GM12878 (cell line): ENCODE data around the gene SCLY.

Experiments
- EP300 ChIP-seq, 2 experiments: fragments of 150-350 bp in 1 of 2; IDR thresholded peaks; 2 replicates each; pipeline ENCODE4 v1.6.1; 2011 to 2012; ENCODE audit warnings: low read depth in 2 of 2, low read length in 2 of 2, borderline replicate concordance in 1 of 2, improper control_type of control experiment in 1 of 2, inconsistent platforms in 1 of 2; ENCODE audit not compliant: control insufficient read depth in 1 of 2
- NR2C2 ChIP-seq: IDR thresholded peaks from 2 replicates; pipeline ENCODE4 v1.6.1; 2011; ENCODE audit warnings: borderline replicate concordance, low read depth; ENCODE audit not compliant: control insufficient read depth, insufficient read length
- POLR2A ChIP-seq: IDR thresholded peaks from 2 replicates; pipeline ENCODE4 v1.6.1; 2011; ENCODE audit warnings: low read depth, mild to moderate bottlenecking, low read length
- TAF1 ChIP-seq: IDR thresholded peaks from 2 replicates; pipeline ENCODE4 v1.6.1; 2011; ENCODE audit warnings: mild to moderate bottlenecking, low read depth, low read length, borderline replicate concordance
- ZNF274 ChIP-seq: IDR thresholded peaks from one replicate; pipeline ENCODE4 v1.8.0; 2011; ENCODE audit not compliant: insufficient read length, insufficient read depth
- TF ChIP-seq, protein P1 (sequence below), 3 experiments: IDR thresholded peaks in 2 of 3; conservative IDR thresholded peaks in 1 of 3; 2 replicates each; pipeline ENCODE4 v1.5.1; 2011; ENCODE audit warnings: low read depth in 3 of 3, low read length in 3 of 3, mild to moderate bottlenecking in 3 of 3, control low read depth in 2 of 3, moderate library complexity in 2 of 3, inconsistent platforms in 1 of 3, mixed read lengths in 1 of 3; ENCODE audit not compliant: control insufficient read depth in 2 of 3, insufficient read depth in 1 of 3; ENCODE audit errors: extremely low read depth in 1 of 3
- TF ChIP-seq, protein P2 (sequence below): fragments of 450-650 bp; IDR thresholded peaks from 2 replicates; pipeline ENCODE4 v1.6.1; 2017; ENCODE audit warnings: mild to moderate bottlenecking, moderate library complexity
- TF ChIP-seq, protein P3 (sequence below): fragments of 450-650 bp; IDR thresholded peaks from 2 replicates; pipeline ENCODE4 v1.6.1; 2016; ENCODE audit warnings: mild to moderate bottlenecking

DNA sequence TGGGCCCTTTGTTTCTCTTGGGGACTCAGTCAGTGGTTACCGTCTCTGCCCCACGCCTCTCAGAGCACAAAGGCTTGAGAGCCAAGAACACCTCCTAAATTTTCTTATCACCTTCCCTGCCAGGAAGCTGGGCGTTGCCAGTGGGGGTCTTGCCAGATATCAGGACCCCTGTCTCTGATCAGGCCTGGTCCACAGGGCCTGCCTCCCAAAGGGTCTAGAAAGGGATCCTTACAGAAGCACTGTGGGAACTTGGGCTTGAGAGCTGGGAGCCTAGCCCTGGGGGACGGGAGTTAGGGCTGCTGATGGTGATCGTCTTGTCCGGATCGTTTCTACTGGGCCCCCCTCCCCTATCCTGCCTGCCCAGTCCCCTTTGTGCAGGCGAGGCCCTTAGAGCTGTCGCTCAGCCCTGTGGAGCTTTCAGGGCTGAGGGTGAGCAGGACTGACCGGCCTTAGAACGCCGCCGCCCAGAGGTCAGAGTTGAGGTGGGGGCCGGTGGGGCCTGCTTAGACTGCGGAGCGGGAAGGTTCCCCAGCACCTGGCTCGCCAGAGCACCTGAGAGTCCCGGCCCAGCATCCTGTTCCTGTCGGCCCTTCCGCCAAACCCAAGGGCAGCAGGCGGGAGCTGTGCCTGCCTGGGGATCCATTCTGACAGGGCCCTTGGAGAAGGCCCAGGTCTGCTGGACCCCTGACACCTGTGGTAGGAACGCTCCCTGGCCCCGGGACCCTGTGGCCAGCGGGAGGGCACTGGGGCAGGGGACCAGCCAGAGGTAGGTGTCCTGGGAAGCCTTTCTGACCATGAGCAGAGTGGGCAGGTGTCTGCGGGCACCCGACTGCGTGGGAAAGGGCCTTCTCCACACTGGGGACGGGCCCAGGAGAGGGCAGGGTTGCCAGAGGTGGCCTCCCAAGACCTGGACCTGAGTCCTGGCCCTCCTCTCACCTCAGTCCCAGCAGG is 40.3 kb downstream of the SCLY start:
- TF ChIP-seq, protein P1, sequence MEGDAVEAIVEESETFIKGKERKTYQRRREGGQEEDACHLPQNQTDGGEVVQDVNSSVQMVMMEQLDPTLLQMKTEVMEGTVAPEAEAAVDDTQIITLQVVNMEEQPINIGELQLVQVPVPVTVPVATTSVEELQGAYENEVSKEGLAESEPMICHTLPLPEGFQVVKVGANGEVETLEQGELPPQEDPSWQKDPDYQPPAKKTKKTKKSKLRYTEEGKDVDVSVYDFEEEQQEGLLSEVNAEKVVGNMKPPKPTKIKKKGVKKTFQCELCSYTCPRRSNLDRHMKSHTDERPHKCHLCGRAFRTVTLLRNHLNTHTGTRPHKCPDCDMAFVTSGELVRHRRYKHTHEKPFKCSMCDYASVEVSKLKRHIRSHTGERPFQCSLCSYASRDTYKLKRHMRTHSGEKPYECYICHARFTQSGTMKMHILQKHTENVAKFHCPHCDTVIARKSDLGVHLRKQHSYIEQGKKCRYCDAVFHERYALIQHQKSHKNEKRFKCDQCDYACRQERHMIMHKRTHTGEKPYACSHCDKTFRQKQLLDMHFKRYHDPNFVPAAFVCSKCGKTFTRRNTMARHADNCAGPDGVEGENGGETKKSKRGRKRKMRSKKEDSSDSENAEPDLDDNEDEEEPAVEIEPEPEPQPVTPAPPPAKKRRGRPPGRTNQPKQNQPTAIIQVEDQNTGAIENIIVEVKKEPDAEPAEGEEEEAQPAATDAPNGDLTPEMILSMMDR (IDR thresholded peaks at IDR 0.05 in 2 of 3, conservative IDR thresholded peaks at IDR 0.05 in 1 of 3; ENCODE audit: control insufficient read depth in 2 of 3, extremely low read depth in 1 of 3, insufficient read depth in 1 of 3, low read depth in 3 of 3, low read length in 3 of 3), result no peak
- TF ChIP-seq POLR2A (no peak), TAF1 (no peak), NR2C2 (no peak), EP300 (IDR thresholded peaks at IDR 0.05; ENCODE audit: borderline replicate concordance in 1 of 2, control insufficient read depth in 1 of 2, low read depth in 2 of 2, low read length in 2 of 2) (no peak), ZNF274 (no peak)
- TF ChIP-seq, protein P2, sequence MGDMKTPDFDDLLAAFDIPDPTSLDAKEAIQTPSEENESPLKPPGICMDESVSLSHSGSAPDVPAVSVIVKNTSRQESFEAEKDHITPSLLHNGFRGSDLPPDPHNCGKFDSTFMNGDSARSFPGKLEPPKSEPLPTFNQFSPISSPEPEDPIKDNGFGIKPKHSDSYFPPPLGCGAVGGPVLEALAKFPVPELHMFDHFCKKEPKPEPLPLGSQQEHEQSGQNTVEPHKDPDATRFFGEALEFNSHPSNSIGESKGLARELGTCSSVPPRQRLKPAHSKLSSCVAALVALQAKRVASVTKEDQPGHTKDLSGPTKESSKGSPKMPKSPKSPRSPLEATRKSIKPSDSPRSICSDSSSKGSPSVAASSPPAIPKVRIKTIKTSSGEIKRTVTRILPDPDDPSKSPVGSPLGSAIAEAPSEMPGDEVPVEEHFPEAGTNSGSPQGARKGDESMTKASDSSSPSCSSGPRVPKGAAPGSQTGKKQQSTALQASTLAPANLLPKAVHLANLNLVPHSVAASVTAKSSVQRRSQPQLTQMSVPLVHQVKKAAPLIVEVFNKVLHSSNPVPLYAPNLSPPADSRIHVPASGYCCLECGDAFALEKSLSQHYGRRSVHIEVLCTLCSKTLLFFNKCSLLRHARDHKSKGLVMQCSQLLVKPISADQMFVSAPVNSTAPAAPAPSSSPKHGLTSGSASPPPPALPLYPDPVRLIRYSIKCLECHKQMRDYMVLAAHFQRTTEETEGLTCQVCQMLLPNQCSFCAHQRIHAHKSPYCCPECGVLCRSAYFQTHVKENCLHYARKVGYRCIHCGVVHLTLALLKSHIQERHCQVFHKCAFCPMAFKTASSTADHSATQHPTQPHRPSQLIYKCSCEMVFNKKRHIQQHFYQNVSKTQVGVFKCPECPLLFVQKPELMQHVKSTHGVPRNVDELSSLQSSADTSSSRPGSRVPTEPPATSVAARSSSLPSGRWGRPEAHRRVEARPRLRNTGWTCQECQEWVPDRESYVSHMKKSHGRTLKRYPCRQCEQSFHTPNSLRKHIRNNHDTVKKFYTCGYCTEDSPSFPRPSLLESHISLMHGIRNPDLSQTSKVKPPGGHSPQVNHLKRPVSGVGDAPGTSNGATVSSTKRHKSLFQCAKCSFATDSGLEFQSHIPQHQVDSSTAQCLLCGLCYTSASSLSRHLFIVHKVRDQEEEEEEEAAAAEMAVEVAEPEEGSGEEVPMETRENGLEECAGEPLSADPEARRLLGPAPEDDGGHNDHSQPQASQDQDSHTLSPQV, result no peak
- TF ChIP-seq, protein P3, sequence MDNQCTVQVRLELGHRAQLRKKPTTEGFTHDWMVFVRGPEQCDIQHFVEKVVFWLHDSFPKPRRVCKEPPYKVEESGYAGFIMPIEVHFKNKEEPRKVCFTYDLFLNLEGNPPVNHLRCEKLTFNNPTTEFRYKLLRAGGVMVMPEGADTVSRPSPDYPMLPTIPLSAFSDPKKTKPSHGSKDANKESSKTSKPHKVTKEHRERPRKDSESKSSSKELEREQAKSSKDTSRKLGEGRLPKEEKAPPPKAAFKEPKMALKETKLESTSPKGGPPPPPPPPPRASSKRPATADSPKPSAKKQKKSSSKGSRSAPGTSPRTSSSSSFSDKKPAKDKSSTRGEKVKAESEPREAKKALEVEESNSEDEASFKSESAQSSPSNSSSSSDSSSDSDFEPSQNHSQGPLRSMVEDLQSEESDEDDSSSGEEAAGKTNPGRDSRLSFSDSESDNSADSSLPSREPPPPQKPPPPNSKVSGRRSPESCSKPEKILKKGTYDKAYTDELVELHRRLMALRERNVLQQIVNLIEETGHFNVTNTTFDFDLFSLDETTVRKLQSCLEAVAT, result no peak
